Right lobe of liver (tissue), 6 donors: ENCODE results near the gene UBE3C. TPM values are rescaled to one million over a fixed set of nuclear protein-coding genes. Genes with fewer than 3 reads are reported as not detected.

Source experiments
- ATAC-seq, 4 donors: fragments of 200-7000 bp; cut with Tn5 transposase; one replicate each; pipeline ENCODE4 v1.9.1; 2020; ENCODE audit warnings: mild to moderate bottlenecking in 4 of 4, moderate library complexity in 4 of 4
- DNase-seq, 3 donors: peaks; one replicate each; pipeline ENCODE4 v3.0.0-alpha.2; 2020
- H3K27ac ChIP-seq, 3 donors: fragments of 200-600 bp; one replicate each; pipeline ENCODE4 v1.8.0; 2022
- H3K27me3 ChIP-seq, 2 donors: fragments of 200-600 bp; one replicate each; pipeline ENCODE4 v1.8.0; 2022
- H3K36me3 ChIP-seq, 4 donors: fragments of 200-600 bp; sonication (generic) in 1 of 4; one replicate each; pipeline versions ENCODE4 v1.5.1 to v1.8.0; 2017 to 2022; ENCODE audit warnings: control low read depth in 1 of 4
- H3K4me1 ChIP-seq, 4 donors: fragments of 200-600 bp; sonication (generic) in 1 of 4; one replicate each; pipeline versions ENCODE4 v1.5.1 to v1.8.0; 2017 to 2022; ENCODE audit warnings: control low read depth in 1 of 4
- H3K4me3 ChIP-seq, 3 donors: fragments of 200-600 bp; one replicate each; pipeline ENCODE4 v1.8.0; 2022
- H3K9me3 ChIP-seq, 4 donors: fragments of 200-600 bp; sonication (generic) in 1 of 4; one replicate each; pipeline versions ENCODE4 v1.5.1 to v1.8.0; 2017 to 2022; ENCODE audit warnings: control low read depth in 1 of 4
- POLR2A ChIP-seq: fragments of 450-650 bp; IDR thresholded peaks from one replicate; pipeline ENCODE4 v1.6.1; 2017; ENCODE audit warnings: antibody characterized with exemption, mild to moderate bottlenecking
- WGBS: methylation state at CpG from one replicate; pipeline ENCODE4 v1.1.6; 2018; ENCODE audit warnings: low coverage, low lambda C conversion rate; ENCODE audit not compliant: insufficient coverage; ENCODE audit errors: missing lambda C conversion rate; 5-methylcytosine and 5-hydroxymethylcytosine counted together
- intact Hi-C, 2 donors: fragments of 100-400 bp; cut with DNase I; formaldehyde crosslinking; loops; one replicate each; pipeline versions ENCODE4 v1.11.2 to v1.14.1; 2022
- total RNA-seq, 6 experiments: library from RNA; depleted of rRNA in 2 of 6; stranded (reverse); fragments of >200 nt in 2 of 6; fragmentation: NEBNext Ultra II Directional in 3 of 6; extraction: Animal tissue kit (Norgen Biotek cat#: 25700) in 3 of 6; gene quantifications; one replicate each; pipeline versions ENCODE4 v1.1.0 to v1.2.4, GENCODE V29; 2016 to 2023
- TF ChIP-seq, protein P1 (sequence below), 4 donors: fragments of 200-600 bp in 3 of 4; fragments of 450-650 bp in 1 of 4; IDR thresholded peaks; one replicate each; pipeline versions ENCODE4 v1.5.1 to v1.8.0; 2016 to 2022; ENCODE audit warnings: antibody characterized with exemption in 4 of 4, mild to moderate bottlenecking in 2 of 4
- donor health status: DM: no; HTN: yes; CAD: no.
- donor health status: DM: no; HTN: no; CAD: no.
- donor health status: DM: no; HTN: no; CAD: no.
- donor health status: DM: no; HTN: yes; CAD: no.
- donor health status: DM: no; HTN: yes; CAD: no.

Gene UBE3C
- total RNA-seq, 6 experiments from 2014 or later = 28.3 to 48.1 (median 31.9) TPM

DNA sequence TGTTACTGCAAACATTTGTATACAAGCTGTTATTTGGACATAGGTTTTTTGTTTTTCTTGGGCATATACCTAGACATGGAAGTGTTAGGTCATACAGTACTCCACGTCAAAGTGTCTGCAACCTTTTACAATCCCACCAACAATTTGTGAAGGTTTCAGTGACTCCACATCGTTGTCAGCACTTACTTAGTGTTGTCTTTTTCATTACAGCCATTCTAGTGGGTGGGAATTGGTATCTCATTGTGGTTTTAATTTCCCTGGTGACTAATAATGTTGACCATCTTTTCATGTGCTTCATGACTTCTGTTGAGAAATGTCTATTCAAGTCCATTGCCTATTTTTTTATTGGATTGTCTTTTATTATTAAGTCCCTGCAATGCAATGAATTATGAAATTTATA lies 95.0 kb downstream of the UBE3C start:
- H3K27ac ChIP-seq = no peak overlapping the region

DNA sequence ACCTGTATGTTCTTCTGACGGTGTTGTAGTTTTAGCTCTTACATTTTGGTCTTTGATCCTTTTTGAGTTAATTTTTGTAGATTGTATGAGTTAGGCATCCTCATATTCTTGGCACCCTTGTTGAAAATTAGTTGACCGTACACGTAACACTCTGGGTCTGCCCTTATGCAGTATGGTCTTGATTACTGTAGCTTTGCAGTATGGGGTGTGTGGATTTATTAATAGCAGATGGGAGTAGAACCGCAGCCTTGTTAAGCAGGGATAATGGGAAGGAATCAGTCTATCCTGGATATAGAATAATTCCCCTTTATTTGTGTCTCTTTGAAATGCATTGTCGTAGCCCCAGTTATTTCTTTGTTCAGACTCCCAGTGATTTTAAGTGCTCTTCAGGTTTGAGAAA lies 95.5 kb downstream of the UBE3C start:
- DNase-seq = no peak
- no peak for ATAC-seq
- Histone ChIP-seq H3K27me3 (no peaks in the 10 kb centered on the region), H3K36me3 (peaks cover 0 to 42% (median 9%) of the 10 kb centered on the region in 4 donors), H3K4me1 (no peaks in the 10 kb centered on the region), H3K9me3 (no peaks in the 10 kb centered on the region), H3K27ac (no peak overlapping the region), H3K4me3 (no peak overlapping the region)
- no peak for TF ChIP-seq POLR2A
- TF ChIP-seq, protein P1, sequence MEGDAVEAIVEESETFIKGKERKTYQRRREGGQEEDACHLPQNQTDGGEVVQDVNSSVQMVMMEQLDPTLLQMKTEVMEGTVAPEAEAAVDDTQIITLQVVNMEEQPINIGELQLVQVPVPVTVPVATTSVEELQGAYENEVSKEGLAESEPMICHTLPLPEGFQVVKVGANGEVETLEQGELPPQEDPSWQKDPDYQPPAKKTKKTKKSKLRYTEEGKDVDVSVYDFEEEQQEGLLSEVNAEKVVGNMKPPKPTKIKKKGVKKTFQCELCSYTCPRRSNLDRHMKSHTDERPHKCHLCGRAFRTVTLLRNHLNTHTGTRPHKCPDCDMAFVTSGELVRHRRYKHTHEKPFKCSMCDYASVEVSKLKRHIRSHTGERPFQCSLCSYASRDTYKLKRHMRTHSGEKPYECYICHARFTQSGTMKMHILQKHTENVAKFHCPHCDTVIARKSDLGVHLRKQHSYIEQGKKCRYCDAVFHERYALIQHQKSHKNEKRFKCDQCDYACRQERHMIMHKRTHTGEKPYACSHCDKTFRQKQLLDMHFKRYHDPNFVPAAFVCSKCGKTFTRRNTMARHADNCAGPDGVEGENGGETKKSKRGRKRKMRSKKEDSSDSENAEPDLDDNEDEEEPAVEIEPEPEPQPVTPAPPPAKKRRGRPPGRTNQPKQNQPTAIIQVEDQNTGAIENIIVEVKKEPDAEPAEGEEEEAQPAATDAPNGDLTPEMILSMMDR (IDR thresholded peaks at IDR 0.05) = no peak
- intact Hi-C loops = no loop called here
- WGBS = 84% methylated on average over 5 of the region's 5 CpGs

More for the DNA sequence above, 95.0 kb downstream of the UBE3C start:
- H3K4me3 ChIP-seq = no peak overlapping the region
- H3K27me3 ChIP-seq = no peaks in the 10 kb centered on the region
- H3K9me3 ChIP-seq = no peaks in the 10 kb centered on the region
- whole genome bisulfite sequencing = 88% methylated on average over 2 of the region's 2 CpGs
- DNase-seq (no peak), ATAC-seq (no peak)
- TF ChIP-seq, protein P1 (IDR thresholded peaks at IDR 0.05) = no peak
- TF ChIP-seq POLR2A = no peak
- H3K36me3 ChIP-seq = peaks cover 0 to 45% (median 9%) of the 10 kb centered on the region in 4 donors
- intact Hi-C loops = no loop called here
- H3K4me1 ChIP-seq = no peaks in the 10 kb centered on the region

DNA sequence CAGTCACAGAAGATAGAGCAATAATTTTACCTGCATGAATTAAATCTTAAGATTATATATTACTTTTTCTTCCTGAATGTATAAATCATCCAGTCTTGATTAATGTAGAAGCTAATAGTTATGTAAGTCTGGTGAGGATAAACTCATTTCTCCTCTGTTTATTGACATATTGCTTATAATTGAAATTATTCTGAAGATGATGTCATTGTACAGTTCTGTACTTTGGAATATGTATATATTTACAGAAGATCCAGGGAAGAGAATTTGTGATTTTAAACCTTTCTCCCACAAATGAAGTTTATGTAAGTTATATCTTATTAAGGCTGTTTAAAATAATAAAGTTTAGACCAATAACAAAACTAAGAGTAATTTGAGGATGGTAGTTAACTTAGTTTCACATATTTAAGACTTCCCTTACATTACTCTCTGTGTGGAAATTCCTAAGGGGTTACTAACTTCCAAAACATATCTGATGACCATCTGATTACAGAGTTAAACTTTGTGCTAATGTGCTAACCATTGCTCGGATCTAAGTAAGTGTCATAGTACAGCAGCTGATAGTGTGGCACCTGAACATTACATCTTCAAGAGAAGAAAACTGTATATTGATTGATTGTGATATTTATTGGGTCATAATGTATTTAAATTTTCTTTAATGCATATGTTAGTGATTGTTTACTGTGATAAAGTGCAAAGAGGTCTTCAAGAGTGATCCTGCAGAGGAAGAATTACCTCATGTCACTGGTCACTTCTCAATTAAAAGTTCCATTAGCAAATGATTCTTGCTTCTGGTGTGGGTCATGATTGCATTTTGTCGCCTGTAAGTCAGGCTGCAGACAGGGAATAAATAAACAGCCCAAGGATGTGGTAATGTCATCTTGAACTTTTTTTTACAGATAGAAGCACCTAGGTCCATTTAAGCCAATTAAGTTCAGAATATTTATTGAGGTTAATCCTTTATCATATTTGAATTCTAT lies 96.9 kb downstream of the UBE3C start:
- TF ChIP-seq, protein P1 (IDR thresholded peaks at IDR 0.05) = no peak
- no peak for TF ChIP-seq POLR2A
- Histone ChIP-seq H3K4me3 (no peak overlapping the region), H3K27ac (no peak overlapping the region), H3K36me3 (peaks cover 0 to 41% (median 9%) of the 10 kb centered on the region in 4 donors), H3K9me3 (no peaks in the 10 kb centered on the region), H3K27me3 (no peaks in the 10 kb centered on the region), H3K4me1 (no peaks in the 10 kb centered on the region)
- WGBS = 68% methylated on average over 2 of the region's 2 CpGs
- intact Hi-C loops = no loop called here
- ATAC-seq (no peak), DNase-seq (no peak)

DNA sequence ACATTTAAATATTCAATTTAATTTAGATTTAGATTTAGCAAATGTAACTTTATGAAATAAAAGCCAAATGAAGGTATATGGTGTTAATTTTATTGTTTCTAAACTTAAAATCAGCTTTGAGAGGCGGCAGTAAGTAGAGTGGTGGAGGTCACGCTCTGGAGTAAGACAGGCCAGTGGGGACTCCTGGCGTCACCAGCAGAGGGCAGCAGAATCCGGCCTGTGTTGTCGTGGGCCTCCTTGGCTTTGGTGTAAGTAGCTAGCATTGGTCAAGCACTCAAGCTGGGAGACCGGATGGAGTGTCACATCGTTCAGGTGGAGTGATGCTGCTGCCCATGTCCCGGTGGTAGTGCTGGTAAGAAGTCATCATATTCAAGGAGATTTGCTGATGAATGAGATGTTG lies 99.4 kb downstream of the UBE3C start:
- Histone ChIP-seq H3K27ac (no peak overlapping the region), H3K4me3 (no peak overlapping the region), H3K36me3 (peaks cover 0 to 19% (median 1%) of the 10 kb centered on the region in 4 donors), H3K9me3 (no peaks in the 10 kb centered on the region), H3K27me3 (no peaks in the 10 kb centered on the region), H3K4me1 (no peaks in the 10 kb centered on the region)
- DNase-seq = no peak
- intact Hi-C loops = no loop called here
- TF ChIP-seq POLR2A = no peak
- TF ChIP-seq, protein P1 (IDR thresholded peaks at IDR 0.05) = peak in 2 of 4 donors; percentile 22 to 25
- ATAC-seq = peak in 2 of 4 donors; percentile 24 to 54
- WGBS = 90% methylated on average over 7 of the region's 8 CpGs
